HepG2 (cell line): Measurements from ENCODE around the gene SEC16A. TPM values are rescaled to one million over a fixed set of nuclear protein-coding genes. Genes with fewer than 3 reads are reported as not detected.

Source experiments
- ATAC-seq: fragments of 200-7000 bp; cut with Tn5 transposase; 3 replicates; pipeline ENCODE4 v1.9.1; 2020; ENCODE audit warnings: mild to moderate bottlenecking, moderate library complexity
- BruUV-seq: library from RNA; stranded (reverse); fragments of 400-500 nt; replicated peaks from 2 replicates; lab custom pipeline; 2021; lab: Mats Ljungman, UMichigan
- CTCF ChIA-PET: fragments of 300-600 bp; formaldehyde crosslinking; extraction: SDS; loops from one replicate; lab custom pipeline; 2021; ENCODE audit warnings: low total read pairs, inconsistent platforms, low intra/inter-chr PET ratio; lab: Yijun Ruan, JAX
- POLR2A ChIA-PET: fragments of 350-600 bp; sonication (Branson Sonifier 250); formaldehyde crosslinking; loops from one replicate; lab custom pipeline; 2020; ENCODE audit warnings: antibody characterized with exemption, inconsistent platforms; lab: Yijun Ruan, JAX
- DNase-seq: peaks from one replicate; pipeline ENCODE4 v3.0.0-alpha.2; 2015; ENCODE audit warnings: low spot score
- FAIRE-seq: peaks from 3 replicates; lab custom pipeline; 2011; peaks lifted over from hg19 to GRCh38; lab: Jason Lieb, UNC
- H2AFZ ChIP-seq: one replicate; pipeline ENCODE4 v1.6.1; 2011; ENCODE audit warnings: low read length, inconsistent platforms
- H3K27ac ChIP-seq: fragments of 300-600 bp; 3 replicates; pipeline ENCODE4 v1.8.0; 2011; ENCODE audit warnings: mixed run types, mild to moderate bottlenecking, mixed read lengths, low read length, inconsistent platforms; ENCODE audit not compliant: insufficient read depth; ENCODE audit errors: extremely low read length
- H3K27me3 ChIP-seq, 2 experiments: fragments of 200-600 bp in 1 of 2; 2 replicates in 1 of 2; 3 replicates in 1 of 2; pipeline versions ENCODE4 v1.6.0 to v1.8.0; 2011; ENCODE audit warnings: low read length in 2 of 2, mild to moderate bottlenecking in 2 of 2, moderate library complexity in 2 of 2, inconsistent platforms in 1 of 2; ENCODE audit not compliant: insufficient read depth in 2 of 2, control insufficient read depth in 1 of 2
- H3K36me3 ChIP-seq, 2 experiments: fragments of 200-600 bp in 1 of 2; replicated peaks in 1 of 2; 2 replicates in 1 of 2; 3 replicates in 1 of 2; pipeline versions ENCODE4 v1.5.1 to v1.8.0; 2011; ENCODE audit warnings: low read length in 2 of 2, inconsistent platforms in 1 of 2; ENCODE audit not compliant: insufficient read depth in 2 of 2, control insufficient read depth in 1 of 2
- H3K4me1 ChIP-seq: 2 replicates; pipeline ENCODE4 v1.5.1; 2012; ENCODE audit warnings: low read length, inconsistent platforms; ENCODE audit not compliant: insufficient read depth
- H3K4me2 ChIP-seq: 2 replicates; pipeline ENCODE4 v1.6.0; 2011; ENCODE audit warnings: low read depth, low read length, inconsistent platforms
- H3K4me3 ChIP-seq, 3 experiments: fragments of 200-600 bp in 1 of 3; sonication (generic), shearing (Covaris generic) in 1 of 3; replicated peaks in 1 of 3; 2 replicates each; pipeline ENCODE4 v1.5.1; 2011 to 2016; ENCODE audit warnings: low read length in 3 of 3, inconsistent platforms in 2 of 3, low read depth in 2 of 3, mild to moderate bottlenecking in 2 of 3, control low read depth in 1 of 3, mixed read lengths in 1 of 3; ENCODE audit not compliant: insufficient read depth in 1 of 3
- H3K79me2 ChIP-seq: one replicate; pipeline ENCODE4 v1.6.1; 2011; ENCODE audit warnings: low read length, inconsistent platforms; ENCODE audit not compliant: insufficient read depth
- H3K9ac ChIP-seq: 2 replicates; pipeline ENCODE4 v1.6.0; 2011; ENCODE audit warnings: mild to moderate bottlenecking, low read depth, low read length, inconsistent platforms; ENCODE audit not compliant: insufficient read depth
- H3K9me3 ChIP-seq: 2 replicates; pipeline ENCODE4 v1.5.1; 2012; ENCODE audit warnings: mild to moderate bottlenecking, low read length
- H4K20me1 ChIP-seq: 2 replicates; pipeline ENCODE4 v1.6.0; 2011; ENCODE audit warnings: inconsistent platforms, mild to moderate bottlenecking, low read length, moderate library complexity; ENCODE audit not compliant: insufficient read depth
- EED ChIP-seq: sonication (generic); formaldehyde crosslinking; IDR thresholded peaks from 2 replicates; pipeline ENCODE4 v1.5.0; 2020; ENCODE audit warnings: mild to moderate bottlenecking, missing genetic modification reagents
- FOXK1 ChIP-seq: sonication (generic); formaldehyde crosslinking; IDR thresholded peaks from 2 replicates; pipeline ENCODE4 v1.4.0; 2020; ENCODE audit warnings: low read depth, missing genetic modification reagents, borderline replicate concordance
- FOXK2 ChIP-seq: fragments of 450-650 bp; IDR thresholded peaks from 2 replicates; pipeline ENCODE4 v1.6.1; 2016
- GABPA ChIP-seq, 2 experiments: IDR thresholded peaks; 2 replicates each; pipeline ENCODE4 v1.6.1; 2011 to 2016; ENCODE audit warnings: low read depth in 2 of 2, low read length in 1 of 2, missing biosample characterization in 1 of 2, missing genetic modification characterization in 1 of 2
- KAT8 ChIP-seq: IDR thresholded peaks from 2 replicates; pipeline ENCODE4 v1.6.1; 2016; ENCODE audit warnings: missing genetic modification reagents, missing compliant biosample characterization
- MXD1 ChIP-seq: sonication (generic); formaldehyde crosslinking; IDR thresholded peaks from 2 replicates; pipeline ENCODE4 v1.4.0; 2020; ENCODE audit warnings: mild to moderate bottlenecking, missing genetic modification reagents
- POLR2G ChIP-seq: fragments of 200-400 bp; formaldehyde crosslinking; IDR thresholded peaks from 2 replicates; pipeline ENCODE4 v1.6.1; 2018; ENCODE audit warnings: mild to moderate bottlenecking, low read depth, low read length, moderate library complexity
- SMAD3 ChIP-seq: sonication (generic); formaldehyde crosslinking; IDR thresholded peaks from 2 replicates; pipeline ENCODE4 v1.4.0; 2020; ENCODE audit warnings: missing genetic modification reagents
- ZNF460 ChIP-seq: sonication (generic); formaldehyde crosslinking; IDR thresholded peaks from 2 replicates; pipeline ENCODE4 v1.5.1; 2020; ENCODE audit warnings: missing genetic modification reagents, mild to moderate bottlenecking, borderline replicate concordance
- ZNF597 ChIP-seq: sonication (generic); formaldehyde crosslinking; IDR thresholded peaks from 2 replicates; pipeline ENCODE4 v1.5.0; 2020; ENCODE audit warnings: missing genetic modification reagents
- WGBS: methylation state at CpG from one replicate; pipeline ENCODE4 v1.1.6; 2017; ENCODE audit warnings: low lambda C conversion rate; 5-methylcytosine and 5-hydroxymethylcytosine counted together
- in situ Hi-C: cut with HindIII; loops from 2 replicates; pipeline ENCODE4 v1.10.0; 2017; ENCODE audit warnings: low pct_unique_long_range_greater_than_20kb; ENCODE audit not compliant: extremely low pct_ligation_motif_present
- intact Hi-C: fragments of 100-400 bp; cut with micrococcal nuclease; formaldehyde crosslinking; loops from one replicate; pipeline ENCODE4 v1.10.0; 2022; ENCODE audit not compliant: unreplicated experiment
- polyA plus RNA-seq, 8 experiments: library from polyadenylated mRNA; depleted of rRNA in 3 of 8; stranded (reverse) in 7 of 8; unstranded in 1 of 8; fragments of >200 nt; fragmentation: Illumina TruSeq in 4 of 8; extraction: Trizol in 4 of 8; gene quantifications; 2 replicates each; pipeline versions ENCODE4 v1.2.1 to v1.2.3, GENCODE V29; 2011 to 2016; ENCODE audit warnings: low read depth in 4 of 8, missing spikeins in 1 of 8, mixed read lengths in 1 of 8; ENCODE audit not compliant: insufficient read depth in 1 of 8
- total RNA-seq, 5 experiments: library from RNA; depleted of rRNA; stranded (reverse); fragments of >200 nt; fragmentation: Illumina TruSeq; extraction: Trizol; gene quantifications; 2 replicates each; pipeline ENCODE4 v1.2.3, GENCODE V29; 2016; ENCODE audit warnings: low read depth in 1 of 5

SEC16A gene
- total and polyA plus RNA-seq, 2 of the 13 experiments (the other 11 are each of a cell fraction or from before 2014, with no cell fraction given): 15.9 to 18.9 TPM

- no peak overlapping the region for H3K4me2 ChIP-seq
- ChIA-PET CTCF (no interaction called here), POLR2A (no interaction called here)
- 95% methylated on average over 11 of the region's 11 CpGs for WGBS
- H3K27ac ChIP-seq: no peak overlapping the region
- H3K4me1 ChIP-seq: no peaks in the 10 kb centered on the region
- ATAC-seq (no peak), FAIRE-seq (no peak), DNase-seq (no peak)
- in situ Hi-C loops (no loop called here), intact Hi-C loops (no loop called here)
- H3K36me3 ChIP-seq: peaks cover 44 to 77% of the 10 kb centered on the region in 2 experiments; a peak in 4 of 5 replicates
- H2AFZ ChIP-seq: no peak overlapping the region
- H4K20me1 ChIP-seq: no peaks in the 10 kb centered on the region
- H3K79me2 ChIP-seq: no peaks in the 10 kb centered on the region
- H3K9ac ChIP-seq: no peak overlapping the region
- no peak overlapping the region for H3K4me3 ChIP-seq
- TF ChIP-seq MXD1 (CRISPR knock-in tag) (no peak), EED (CRISPR knock-in tag) (no peak)
- no TSS peak for BruUV-seq
- H3K27me3 ChIP-seq: no peaks in the 10 kb centered on the region
- no peaks in the 10 kb centered on the region for H3K9me3 ChIP-seq
These were observed 29.5 kb downstream of the SEC16A start for GRCh38 chr9:136453326-136453725.

GRCh38 chr9:136451221-136451877, 31.5 kb downstream of the SEC16A start:
- DNase-seq: no peak
- 96% methylated on average over 26 of the region's 26 CpGs for WGBS
- H3K4me1 ChIP-seq: no peaks in the 10 kb centered on the region
- no peak overlapping the region for H3K4me2 ChIP-seq
- H3K36me3 ChIP-seq: peaks cover 51 to 76% of the 10 kb centered on the region in 2 experiments; a peak in 4 of 5 replicates
- intact Hi-C loops: no loop called here
- no peaks in the 10 kb centered on the region for H4K20me1 ChIP-seq
- FAIRE-seq: no peak
- H3K27me3 ChIP-seq: no peaks in the 10 kb centered on the region
- H3K4me3 ChIP-seq: no peak overlapping the region
- H3K9ac ChIP-seq: no peak overlapping the region
- BruUV-seq: no TSS peak
- H3K27ac ChIP-seq: no peak overlapping the region
- in situ Hi-C loops: no loop called here
- H2AFZ ChIP-seq: no peak overlapping the region
- H3K9me3 ChIP-seq: no peaks in the 10 kb centered on the region
- no peaks in the 10 kb centered on the region for H3K79me2 ChIP-seq
- ChIA-PET POLR2A (no interaction called here), CTCF (no interaction called here)
- no peak for ATAC-seq
- TF ChIP-seq POLR2G (no peak), SMAD3 (CRISPR knock-in tag) (no peak), ZNF597 (CRISPR knock-in tag) (no peak), KAT8 (no peak), FOXK2 (no peak), GABPA (IDR thresholded peaks at IDR 0.05; ENCODE audit: low read depth, low read length) (no peak), GABPA (CRISPR knock-in tag; IDR thresholded peaks at IDR 0.05; ENCODE audit: low read depth) (no peak), FOXK1 (no peak), ZNF460 (CRISPR knock-in tag) (no peak)
